Measurements from ENCODE around the gene AFF4. TPM values are rescaled to one million over a fixed set of nuclear protein-coding genes. Genes with fewer than 3 reads are reported as not detected.

The AFF4 gene
- total RNA-seq, 1 donor from 2014 or later = 79.1 TPM

- intact Hi-C loops (cut with DNase I) = no loop called here
Observed at GRCh38 chr5:132836852-132837251, 126.6 kb downstream of the AFF4 start.

GRCh38 chr5:132834057-132834456 lies 129.4 kb downstream of the AFF4 start:
- peaks cover 21% of the 10 kb centered on the region for H3K4me1 ChIP-seq
- H3K27ac ChIP-seq = no peak overlapping the region
- no peaks in the 10 kb centered on the region for H3K9me3 ChIP-seq
- no peak for TF ChIP-seq POLR2AphosphoS5 (IDR thresholded peaks at IDR 0.05; ENCODE audit: insufficient read depth in 1 of 2, low read depth in 1 of 2)
- no peak for TF ChIP-seq CTCF (IDR thresholded peaks at IDR 0.05)
- no peak for TF ChIP-seq POLR2A (IDR thresholded peaks at IDR 0.05)
- no peaks in the 10 kb centered on the region for H3K36me3 ChIP-seq
- intact Hi-C loops (cut with DNase I) = no loop called here
- H3K4me3 ChIP-seq = no peak overlapping the region
- no peaks in the 10 kb centered on the region for H3K27me3 ChIP-seq
- DNase-seq (ENCODE audit: extremely low spot score in 2 of 2) = no peak

More at GRCh38 chr5:132836852-132837251, 126.6 kb downstream of the AFF4 start:
- no peaks in the 10 kb centered on the region for H3K36me3 ChIP-seq
- H3K9me3 ChIP-seq = no peaks in the 10 kb centered on the region
- no peak overlapping the region for H3K27ac ChIP-seq
- H3K4me1 ChIP-seq = peaks cover 27% of the 10 kb centered on the region
- DNase-seq (ENCODE audit: extremely low spot score in 2 of 2) = peak in 1 of 2 donors; percentile 56
- no peaks in the 10 kb centered on the region for H3K27me3 ChIP-seq
- TF ChIP-seq POLR2A (IDR thresholded peaks at IDR 0.05) (no peak), POLR2AphosphoS5 (IDR thresholded peaks at IDR 0.05; ENCODE audit: insufficient read depth in 1 of 2, low read depth in 1 of 2) (no peak), CTCF (IDR thresholded peaks at IDR 0.05) (no peak)
- no peak overlapping the region for H3K4me3 ChIP-seq

- peaks cover 15% of the 10 kb centered on the region for H3K4me1 ChIP-seq
- H3K9me3 ChIP-seq = no peaks in the 10 kb centered on the region
- no peak overlapping the region for H3K4me3 ChIP-seq
- H3K27ac ChIP-seq = no peak overlapping the region
- no peaks in the 10 kb centered on the region for H3K27me3 ChIP-seq
- TF ChIP-seq POLR2A (IDR thresholded peaks at IDR 0.05) (no peak), CTCF (IDR thresholded peaks at IDR 0.05) (no peak)
- intact Hi-C loops (cut with DNase I) = no loop called here
- no peak for DNase-seq (ENCODE audit: extremely low spot score in 2 of 2)
- H3K36me3 ChIP-seq = no peaks in the 10 kb centered on the region
Observed at GRCh38 chr5:132832612-132833011, 130.8 kb downstream of the AFF4 start.

GRCh38 chr5:132831095-132831860 lies 132.2 kb downstream of the AFF4 start:
- Histone ChIP-seq H3K27me3 (no peaks in the 10 kb centered on the region), H3K4me1 (peaks cover 15% of the 10 kb centered on the region), H3K27ac (no peak overlapping the region), H3K36me3 (no peaks in the 10 kb centered on the region), H3K9me3 (no peaks in the 10 kb centered on the region), H3K4me3 (peak overlapping the region; percentile 59 to 70)
- intact Hi-C loops (cut with DNase I) = no loop called here
- TF ChIP-seq CTCF (IDR thresholded peaks at IDR 0.05) = no peak
- no peak for TF ChIP-seq POLR2AphosphoS5 (IDR thresholded peaks at IDR 0.05; ENCODE audit: insufficient read depth in 1 of 2, low read depth in 1 of 2)
- no peak for TF ChIP-seq POLR2A (IDR thresholded peaks at IDR 0.05)
- DNase-seq (ENCODE audit: extremely low spot score in 2 of 2) = no peak

- DNase-seq (ENCODE audit: extremely low spot score in 2 of 2) = no peak
- no peaks in the 10 kb centered on the region for H3K27me3 ChIP-seq
- intact Hi-C loops (cut with DNase I) = no loop called here
Observed at GRCh38 chr5:132830436-132831094, 132.9 kb downstream of the AFF4 start, which contains the start of gene SHROOM1. SHROOM1 (minus strand) TSS chr5:132830647; CDS start chr5:132826140, 4,507 bp downstream.

More at GRCh38 chr5:132830436-132831094, 132.9 kb downstream of the AFF4 start, which contains the start of gene SHROOM1:
- Histone ChIP-seq H3K27ac (peak within 1 kb of the TSS; percentile 79), H3K36me3 (no peaks in the 10 kb centered on the region), H3K4me3 (peak within 1 kb of the TSS; percentile 59 to 70), H3K4me1 (peaks cover 15% of the 10 kb centered on the region), H3K9me3 (no peaks in the 10 kb centered on the region)
- TF ChIP-seq POLR2AphosphoS5 (IDR thresholded peaks at IDR 0.05; ENCODE audit: insufficient read depth in 1 of 2, low read depth in 1 of 2) (no peak), CTCF (IDR thresholded peaks at IDR 0.05) (no peak), POLR2A (IDR thresholded peaks at IDR 0.05) (no peak)
